GM20431 (cell line): ENCODE measurements around the gene KRTAP10-8.
"Not testable (repeated sequence)": the region's sequence is repeated elsewhere in the genome, so short reads cannot be mapped to it uniquely, and the experiment has no call there.

Source experiments
- in situ Hi-C: fragments of 300-500 bp; cut with MseI, MboI; formaldehyde crosslinking; loops from one replicate; pipeline ENCODE4 v1.15.0; 2020; ENCODE audit warnings: low sequenced_read_pairs; ENCODE audit not compliant: unreplicated experiment

Gene KRTAP10-8, protein sequence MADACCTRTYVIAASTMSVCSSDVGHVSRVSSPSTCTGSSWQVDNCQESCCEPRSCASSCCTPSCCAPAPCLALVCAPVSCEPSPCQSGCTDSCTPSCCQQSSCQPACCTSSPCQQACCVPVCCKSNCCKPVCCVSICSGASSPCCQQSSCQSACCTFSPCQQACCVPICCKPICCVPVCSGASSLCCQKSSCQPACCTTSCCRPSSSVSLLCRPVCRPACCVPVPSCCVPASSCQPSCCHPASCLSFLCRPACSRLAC

DNA sequence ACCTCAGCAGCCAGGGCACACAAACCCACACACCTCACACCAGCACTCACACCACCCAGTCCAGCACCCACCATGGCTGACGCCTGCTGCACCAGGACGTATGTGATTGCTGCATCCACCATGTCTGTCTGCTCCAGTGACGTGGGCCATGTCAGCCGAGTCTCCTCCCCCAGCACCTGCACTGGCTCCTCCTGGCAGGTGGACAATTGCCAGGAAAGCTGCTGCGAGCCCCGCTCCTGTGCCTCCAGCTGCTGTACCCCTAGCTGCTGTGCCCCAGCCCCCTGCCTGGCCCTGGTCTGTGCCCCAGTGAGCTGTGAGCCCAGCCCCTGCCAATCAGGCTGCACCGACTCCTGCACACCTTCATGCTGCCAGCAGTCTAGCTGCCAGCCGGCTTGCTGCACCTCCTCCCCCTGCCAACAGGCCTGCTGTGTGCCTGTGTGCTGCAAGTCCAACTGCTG, at the start of gene KRTAP10-8:
TSS of gene KRTAP10-8 (plus strand) at position 51 of the 458 bp plus-strand sequence. CDS start at position 73, 22 bp downstream.
- in situ Hi-C loops, result no loop called here

DNA sequence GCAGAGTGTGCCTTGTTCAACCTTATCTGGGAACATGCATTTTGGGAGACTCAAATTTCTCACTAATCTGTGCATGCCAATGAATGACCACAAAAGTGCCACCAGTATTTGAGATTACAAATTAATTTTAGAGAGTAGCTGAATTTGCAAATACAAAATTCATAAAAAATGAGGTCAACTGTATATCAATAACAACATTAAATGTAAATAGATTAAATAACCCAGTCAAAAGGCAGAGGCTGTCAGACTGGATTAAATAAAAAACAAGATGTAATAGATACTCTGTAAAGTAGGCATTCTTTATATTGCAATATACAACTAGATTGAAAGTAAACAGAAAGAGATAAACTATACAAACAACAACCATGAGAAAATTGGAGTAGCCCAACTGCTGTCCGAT, 47.8 kb upstream of the KRTAP10-8 start:
- in situ Hi-C loops, result no loop called here

DNA sequence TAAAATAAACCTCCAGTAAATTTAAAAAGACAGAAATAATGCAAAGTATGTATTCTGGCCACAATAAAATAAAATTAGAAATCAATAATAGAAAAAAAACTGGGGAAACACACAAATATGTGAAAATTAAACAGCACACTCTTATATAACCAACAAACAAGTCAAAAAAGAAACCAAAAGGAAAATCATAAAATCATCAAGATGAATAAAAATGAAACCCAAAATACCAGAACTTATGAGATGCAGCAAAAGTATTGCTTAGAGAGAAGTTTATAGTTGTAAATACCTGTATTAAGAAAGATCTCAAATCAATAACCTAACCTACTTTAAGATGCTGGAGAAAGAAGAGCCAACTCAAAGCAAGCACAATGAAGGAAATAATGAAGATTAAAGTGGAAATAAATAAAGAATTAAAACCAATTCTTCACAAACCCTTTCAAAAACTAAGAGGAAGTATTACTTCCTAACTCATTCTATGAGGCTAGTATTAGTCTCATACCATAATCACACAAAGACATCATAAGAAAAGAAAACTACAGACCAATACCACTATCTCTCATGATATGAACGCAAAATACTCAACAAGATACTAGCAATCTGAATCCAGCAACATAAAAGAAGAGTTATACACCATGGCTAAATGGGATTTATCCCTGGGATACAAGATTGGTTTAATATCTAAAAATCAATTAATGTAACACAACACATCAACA, 46.8 kb upstream of the KRTAP10-8 start:
- in situ Hi-C loops, result no loop called here

DNA sequence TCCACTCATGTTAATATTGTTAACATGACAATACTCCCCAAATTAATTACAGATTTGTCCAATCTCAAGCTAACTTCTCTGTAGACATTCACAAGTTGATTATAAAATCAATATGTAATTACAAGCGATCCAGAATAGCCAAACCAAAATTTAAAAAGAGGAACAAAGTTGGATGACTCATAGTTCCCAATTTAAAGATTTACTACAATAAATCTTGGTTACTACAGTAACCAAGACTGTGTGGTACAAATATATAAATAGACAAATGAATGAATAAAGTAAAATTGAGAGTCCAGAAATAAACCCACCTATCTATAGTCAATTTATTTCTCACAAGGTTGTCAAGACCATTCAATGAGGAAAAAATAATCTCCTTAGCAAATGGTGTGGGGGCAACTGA, 45.5 kb upstream of the KRTAP10-8 start:
- in situ Hi-C loops, result no loop called here

DNA sequence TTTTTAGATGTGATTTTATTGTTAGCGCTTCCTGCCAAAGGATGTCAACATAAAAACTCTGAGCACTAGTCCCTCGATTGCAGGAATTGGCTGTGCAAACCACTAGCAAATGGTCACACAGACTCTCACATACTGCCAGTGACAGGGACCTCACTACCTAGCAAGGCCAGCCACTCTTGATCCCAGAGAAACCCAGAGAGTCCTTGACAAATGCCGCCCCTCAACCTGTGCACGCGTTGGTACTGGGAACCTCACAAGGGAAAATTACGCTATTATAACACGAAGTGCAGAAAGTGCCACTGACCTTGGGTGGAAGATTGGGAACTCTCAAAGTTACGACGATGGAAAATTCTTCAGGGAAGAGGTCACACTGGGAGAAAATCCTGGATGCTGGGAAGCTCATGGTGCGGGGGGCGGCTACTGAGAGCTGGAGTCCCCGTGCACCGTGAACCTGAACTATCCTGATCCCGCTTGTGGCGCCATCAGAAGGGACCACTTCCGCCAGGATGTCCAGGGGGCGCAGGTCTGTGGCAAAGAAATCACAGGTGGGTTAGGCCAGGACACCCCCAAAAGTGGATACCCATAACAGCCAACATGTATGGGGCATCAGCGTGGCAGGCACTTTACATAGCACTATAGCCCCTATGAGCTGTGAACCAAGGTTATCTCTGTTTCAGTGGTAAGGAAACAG, 44.3 kb upstream of the KRTAP10-8 start:
- in situ Hi-C loops, result no loop called here

DNA sequence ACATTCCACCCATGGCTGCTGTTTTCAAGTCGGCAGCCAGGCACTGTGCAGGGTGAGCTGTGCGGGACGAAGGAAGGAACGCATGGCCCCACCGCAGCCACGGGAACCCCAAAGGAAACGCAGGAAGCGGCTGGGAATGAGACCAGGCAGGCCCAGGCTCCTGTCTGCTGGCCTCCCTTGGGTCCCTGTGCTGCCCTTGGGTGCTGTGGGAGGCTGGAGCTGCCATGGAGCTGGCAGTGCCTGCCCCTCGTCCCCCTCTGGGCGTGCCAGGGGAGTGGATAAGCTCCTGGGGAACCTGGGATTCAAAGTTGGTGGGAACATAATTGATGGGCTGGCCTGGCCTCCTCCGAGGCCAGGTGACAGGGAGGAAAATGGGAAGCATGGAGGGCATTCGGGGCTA, 43.6 kb upstream of the KRTAP10-8 start:
- in situ Hi-C loops, result no loop called here

DNA sequence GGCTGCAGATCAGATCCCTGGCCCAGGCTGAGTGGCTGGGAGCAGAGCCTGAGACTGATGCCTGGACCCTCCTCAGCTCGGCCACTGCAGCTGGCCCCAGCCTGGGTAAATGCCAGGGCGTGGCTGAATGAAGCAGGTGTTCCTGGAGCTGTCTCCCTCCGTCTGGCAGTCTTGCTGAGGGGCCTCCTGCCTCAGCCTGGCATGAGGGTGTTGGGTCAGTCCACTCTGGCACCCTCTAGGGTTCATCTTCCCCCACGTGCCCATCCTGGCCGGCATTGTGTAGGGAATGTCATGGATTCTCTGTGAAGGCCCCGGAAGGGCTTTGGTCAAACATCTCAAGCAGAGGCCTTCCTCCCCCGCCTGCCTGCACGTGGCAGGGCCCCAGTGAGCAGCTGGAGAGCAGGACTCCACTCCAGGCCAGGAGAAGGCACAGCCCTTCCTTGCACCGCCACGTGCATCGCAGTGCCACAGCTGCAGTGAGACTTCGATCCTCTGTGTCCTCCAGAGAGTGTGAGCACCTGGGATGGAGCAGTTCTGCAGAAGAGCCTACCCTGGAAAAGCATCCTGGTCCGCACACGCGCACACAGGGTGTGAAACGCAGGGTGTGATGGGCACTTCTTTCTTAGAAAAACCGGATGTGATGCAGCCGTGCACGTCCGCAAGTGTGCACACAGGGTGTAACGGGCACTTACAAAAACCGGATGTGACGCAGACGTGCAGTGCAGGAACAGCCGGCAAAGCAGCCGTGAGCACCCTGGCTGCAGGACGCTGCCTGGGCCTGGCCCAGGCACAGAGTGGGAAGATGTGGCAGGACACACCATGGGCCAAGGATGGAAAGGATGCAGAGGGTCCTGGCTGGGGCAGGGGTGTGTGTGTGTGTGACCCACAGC, 43.0 kb upstream of the KRTAP10-8 start:
- in situ Hi-C loops, result no loop called here

DNA sequence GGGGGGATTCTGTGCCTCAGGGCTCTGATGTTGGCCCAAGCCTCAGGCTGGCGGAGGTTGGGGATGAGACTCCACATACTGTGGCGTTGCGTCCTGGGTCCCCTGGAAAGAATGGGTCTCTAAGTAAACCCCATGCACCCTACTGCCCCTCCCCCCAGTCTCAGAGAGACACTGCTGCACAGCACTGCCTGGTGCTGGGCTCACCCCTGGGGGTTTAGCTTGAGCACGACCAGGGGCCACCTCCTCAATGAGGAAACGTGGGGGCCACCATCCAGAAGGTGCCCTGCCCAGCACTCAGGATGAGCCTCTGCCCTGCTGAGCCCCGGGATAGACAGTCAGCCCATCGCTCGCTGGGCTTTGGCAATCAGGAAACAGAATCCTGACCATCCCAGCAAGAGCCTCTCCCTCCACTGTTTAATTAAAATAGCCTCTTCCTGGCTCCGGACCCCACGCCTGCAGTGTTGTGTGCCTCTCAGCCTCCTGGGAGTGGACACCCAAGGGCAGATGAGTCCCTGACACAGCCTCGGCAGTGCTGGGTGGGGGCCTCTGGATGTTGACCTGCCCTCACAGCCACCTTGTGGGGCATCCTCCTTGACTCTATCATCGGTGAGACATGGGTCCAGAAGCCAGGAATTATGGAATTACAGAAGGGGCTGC, 41.9 kb upstream of the KRTAP10-8 start:
- in situ Hi-C loops, result no loop called here

DNA sequence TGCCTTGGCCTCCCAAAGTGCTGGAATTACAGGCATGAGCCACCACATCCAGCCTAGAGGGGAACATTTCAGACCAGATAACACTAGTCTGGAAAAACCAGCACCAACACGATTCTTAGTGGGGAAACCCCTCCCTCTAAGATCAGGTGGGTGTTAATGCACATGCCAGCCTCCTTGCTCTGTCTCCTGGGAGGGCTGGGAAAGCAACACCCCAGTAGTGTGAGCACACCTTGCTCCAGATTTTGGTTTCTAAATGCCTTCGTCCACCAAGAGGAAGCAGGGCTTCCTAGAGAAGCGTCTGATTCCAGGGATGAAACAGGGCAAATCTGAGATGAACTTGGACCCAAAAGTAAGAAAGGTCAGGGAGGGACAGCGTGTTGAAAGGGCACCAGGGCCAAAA, 40.6 kb upstream of the KRTAP10-8 start:
- in situ Hi-C loops, result no loop called here

DNA sequence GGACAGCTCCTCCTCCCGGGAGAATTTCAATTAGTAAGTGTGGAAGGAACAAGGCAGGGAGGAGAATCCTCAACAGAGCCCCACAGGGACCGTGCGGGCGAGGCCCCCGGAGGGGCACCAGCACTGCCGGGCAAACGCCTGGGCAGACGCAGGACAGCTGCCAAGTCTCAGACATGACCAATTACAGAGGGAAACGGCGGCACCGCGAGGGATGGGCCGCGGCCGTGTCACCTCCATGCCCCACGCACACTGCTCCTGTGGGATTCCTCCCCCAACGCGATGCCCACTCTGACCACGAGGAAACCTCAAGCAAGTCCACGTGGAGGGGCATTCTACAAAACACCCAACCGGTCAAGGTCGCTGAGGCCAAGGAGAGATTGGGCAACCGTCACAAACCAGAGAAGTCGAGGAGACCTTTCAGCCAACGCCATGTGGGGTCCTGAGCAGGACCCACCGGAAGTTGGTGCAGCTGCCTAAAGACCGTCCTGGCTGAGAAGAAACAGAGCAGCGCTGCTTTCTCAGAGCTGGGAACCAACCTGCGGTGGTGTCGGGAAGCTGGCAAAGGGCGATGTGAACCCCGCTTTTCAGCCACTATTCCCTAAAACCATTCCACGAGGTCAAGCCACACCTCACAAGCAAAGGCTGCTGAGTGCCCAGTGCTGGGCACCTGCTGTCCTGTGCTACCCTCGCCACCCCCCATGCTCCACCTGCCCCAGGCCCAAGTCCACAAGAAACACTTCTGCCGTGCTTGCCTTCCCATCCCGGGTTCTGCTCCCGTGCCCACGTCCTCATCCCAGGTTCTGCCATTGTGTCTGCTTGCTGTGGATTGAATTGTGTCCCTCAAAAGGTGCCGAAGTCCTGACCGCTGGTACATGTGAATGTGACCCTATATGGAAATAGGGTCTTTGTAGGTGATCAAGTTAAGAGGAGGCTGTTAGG, 39.8 kb upstream of the KRTAP10-8 start:
- in situ Hi-C loops, result no loop called here

DNA sequence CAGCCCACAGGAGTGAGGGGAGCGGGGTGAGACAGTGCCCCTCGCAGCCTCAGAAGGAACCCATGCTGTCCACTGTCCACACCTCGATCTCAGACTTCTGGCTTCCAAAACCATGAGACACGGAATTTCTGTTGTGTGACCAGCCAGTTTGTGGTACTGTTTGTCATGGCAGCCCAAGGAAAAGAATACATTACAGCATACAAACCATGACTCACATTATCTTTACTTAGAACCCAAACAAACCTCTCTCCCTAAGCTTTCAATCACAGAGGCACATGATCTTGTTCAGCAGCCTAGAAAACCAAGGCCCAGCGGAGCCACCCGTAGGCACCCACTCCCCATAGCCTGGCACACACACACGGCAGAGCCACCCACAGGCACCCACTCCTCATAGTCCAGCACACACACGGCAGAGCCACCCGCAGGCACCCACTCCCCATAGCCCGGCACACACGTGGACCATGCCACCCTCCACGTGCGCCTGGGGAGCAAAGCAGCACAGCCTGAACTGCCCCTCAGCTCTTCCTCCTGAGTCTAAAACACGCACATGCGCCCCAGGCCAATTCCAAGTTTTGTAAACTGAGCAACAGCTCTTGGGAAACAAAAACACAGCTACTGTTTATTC, 38.8 kb upstream of the KRTAP10-8 start:
- in situ Hi-C loops, result no loop called here

DNA sequence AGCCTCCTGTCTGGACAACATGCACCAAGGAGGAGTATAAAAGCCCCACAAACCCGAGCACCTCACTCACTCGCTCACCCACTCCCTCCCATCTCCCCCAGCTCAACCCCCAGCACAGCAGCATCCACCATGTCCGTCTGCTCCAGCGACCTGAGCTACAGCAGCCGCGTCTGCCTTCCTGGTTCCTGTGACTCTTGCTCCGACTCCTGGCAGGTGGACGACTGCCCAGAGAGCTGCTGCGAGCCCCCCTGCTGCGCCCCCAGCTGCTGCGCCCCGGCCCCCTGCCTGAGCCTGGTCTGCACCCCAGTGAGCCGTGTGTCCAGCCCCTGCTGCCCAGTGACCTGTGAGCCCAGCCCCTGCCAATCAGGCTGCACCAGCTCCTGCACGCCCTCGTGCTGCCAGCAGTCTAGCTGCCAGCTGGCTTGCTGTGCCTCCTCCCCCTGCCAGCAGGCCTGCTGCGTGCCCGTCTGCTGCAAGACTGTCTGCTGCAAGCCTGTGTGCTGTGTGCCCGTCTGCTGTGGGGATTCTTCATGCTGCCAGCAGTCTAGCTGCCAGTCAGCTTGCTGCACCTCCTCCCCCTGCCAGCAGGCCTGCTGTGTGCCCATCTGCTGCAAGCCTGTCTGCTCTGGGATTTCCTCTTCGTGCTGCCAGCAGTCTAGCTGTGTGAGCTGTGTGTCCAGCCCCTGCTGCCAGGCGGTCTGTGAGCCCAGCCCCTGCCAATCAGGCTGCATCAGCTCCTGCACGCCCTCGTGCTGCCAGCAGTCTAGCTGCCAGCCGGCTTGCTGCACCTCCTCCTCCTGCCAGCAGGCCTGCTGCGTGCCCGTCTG, 38.0 kb upstream of the KRTAP10-8 start, which contains the start of gene KRTAP10-4:
TSS of gene KRTAP10-4 (plus strand) at position 100 of the 827 bp plus-strand sequence. CDS start at position 130, 30 bp downstream.
- in situ Hi-C loops, result not testable (repeated sequence)

DNA sequence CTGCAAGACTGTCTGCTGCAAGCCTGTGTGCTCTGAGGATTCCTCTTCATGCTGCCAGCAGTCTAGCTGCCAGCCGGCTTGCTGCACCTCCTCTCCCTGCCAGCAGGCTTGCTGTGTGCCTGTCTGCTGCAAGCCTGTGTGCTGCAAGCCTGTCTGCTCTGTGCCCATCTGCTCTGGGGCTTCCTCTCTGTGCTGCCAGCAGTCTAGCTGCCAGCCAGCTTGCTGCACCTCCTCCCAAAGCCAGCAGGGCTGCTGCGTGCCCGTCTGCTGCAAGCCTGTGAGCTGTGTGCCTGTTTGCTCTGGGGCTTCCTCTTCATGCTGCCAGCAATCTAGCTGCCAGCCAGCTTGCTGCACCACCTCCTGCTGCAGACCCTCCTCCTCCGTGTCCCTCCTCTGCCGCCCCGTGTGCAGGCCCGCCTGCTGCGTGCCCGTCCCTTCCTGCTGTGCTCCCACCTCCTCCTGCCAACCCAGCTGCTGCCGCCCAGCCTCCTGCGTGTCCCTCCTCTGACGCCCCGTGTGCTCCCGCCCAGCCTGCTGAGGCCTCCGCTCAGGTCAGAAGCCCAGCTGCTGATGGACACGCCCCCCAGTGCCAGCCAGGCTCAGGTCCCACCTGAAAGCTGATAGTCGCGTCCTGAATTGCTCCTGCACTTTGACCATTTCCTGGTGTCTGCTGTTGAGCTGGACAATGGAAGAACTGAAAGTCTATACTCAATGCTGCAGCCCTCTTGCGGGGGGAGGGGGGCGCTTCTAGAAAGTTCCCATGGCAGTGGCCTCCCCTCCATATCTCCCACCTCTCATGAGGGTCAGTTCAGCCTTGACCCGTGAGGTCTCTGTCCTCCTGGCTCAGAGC, 37.2 kb upstream of the KRTAP10-8 start:
- in situ Hi-C loops, result no loop called here

DNA sequence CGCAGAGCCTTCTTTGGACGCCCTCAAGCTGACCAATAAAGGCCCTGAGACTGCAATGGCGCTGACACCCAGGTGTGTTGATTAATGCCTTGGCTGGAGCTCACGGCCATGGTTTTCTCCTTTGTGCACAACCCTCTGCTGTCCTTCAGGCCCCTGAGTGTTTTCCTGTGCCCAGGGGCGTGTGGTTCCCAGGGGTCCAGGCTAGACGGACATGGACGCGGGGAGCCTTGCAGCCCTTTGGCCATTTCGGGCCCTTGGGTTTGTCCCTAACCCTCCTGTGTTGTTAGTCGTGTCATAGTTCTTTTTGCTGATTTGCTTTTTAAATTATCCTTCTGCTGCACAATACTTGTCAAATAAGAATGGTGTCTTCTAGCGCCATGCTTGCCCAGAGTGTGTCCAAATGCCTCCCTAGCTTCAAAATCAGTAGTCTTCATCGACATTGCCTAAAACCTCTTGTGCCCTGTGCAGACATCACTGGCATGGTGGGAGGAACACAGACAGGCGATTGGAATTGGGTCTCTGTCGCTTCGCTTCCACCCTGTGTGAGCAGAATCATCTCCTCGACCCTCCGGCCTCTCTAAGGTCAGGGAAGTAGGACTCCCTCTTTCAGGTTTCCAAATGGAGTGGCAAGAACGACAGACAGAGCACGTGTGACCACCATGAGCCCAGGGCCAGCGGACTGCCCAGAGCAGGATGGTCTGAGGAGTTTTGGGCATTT, 36.4 kb upstream of the KRTAP10-8 start:
- in situ Hi-C loops, result no loop called here

DNA sequence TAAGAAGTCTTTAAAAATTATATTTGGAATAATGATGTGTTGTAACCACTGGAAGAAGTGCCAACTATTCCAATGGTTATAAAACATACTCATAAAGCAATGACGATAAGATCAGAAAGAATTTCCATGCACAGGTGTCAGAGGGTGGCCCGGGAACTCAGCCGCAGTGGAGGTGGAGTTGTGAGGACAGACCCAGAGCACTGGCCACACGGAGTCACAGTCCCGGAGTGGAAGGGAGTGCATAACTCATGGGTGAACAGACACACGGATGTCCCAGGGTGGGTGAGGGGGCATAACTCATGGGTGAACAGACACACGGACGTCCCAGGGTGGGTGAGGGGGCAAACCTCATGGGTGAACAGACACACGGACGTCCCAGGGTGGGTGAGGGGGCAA, 35.9 kb upstream of the KRTAP10-8 start:
- in situ Hi-C loops, result no loop called here
